Astrocyte of the spinal cord (primary cell): ENCODE results near the gene NACC2.

ENCODE experiments used
- DNase-seq: peaks from one replicate; pipeline ENCODE4 v3.0.0; 2011; ENCODE audit warnings: low read depth, low spot score
- H3K4me3 ChIP-seq: 2 replicates; pipeline ENCODE4 v1.5.1; 2011; ENCODE audit warnings: low read depth, mild to moderate bottlenecking, low read length, moderate library complexity
- CTCF ChIP-seq: IDR thresholded peaks from 2 replicates; pipeline ENCODE4 v1.5.1; 2012; ENCODE audit warnings: low read depth, mild to moderate bottlenecking, low read length, inconsistent platforms
- in situ Hi-C: cut with HindIII; loops from 2 replicates; pipeline ENCODE4 v1.10.0; 2017; ENCODE audit warnings: low sequenced_read_pairs

Gene NACC2

GRCh38 chr9:136056546-136057235 lies 38.4 kb downstream of the NACC2 start:
- DNase-seq = no peak
- no peak overlapping the region for H3K4me3 ChIP-seq
- in situ Hi-C loops = no loop called here
- no peak for TF ChIP-seq CTCF

GRCh38 chr9:136055715-136056545 lies 39.2 kb downstream of the NACC2 start:
- in situ Hi-C loops = no loop called here
- H3K4me3 ChIP-seq = no peak overlapping the region
- DNase-seq = no peak
- no peak for TF ChIP-seq CTCF

- no peak overlapping the region for H3K4me3 ChIP-seq
- no peak for TF ChIP-seq CTCF
- DNase-seq = no peak
- in situ Hi-C loops = no loop called here
Measured at GRCh38 chr9:136054798-136055714, 40.0 kb downstream of the NACC2 start.

GRCh38 chr9:136054146-136054545 lies 40.9 kb downstream of the NACC2 start:
- no peak overlapping the region for H3K4me3 ChIP-seq
- in situ Hi-C loops = no loop called here
- no peak for DNase-seq
- TF ChIP-seq CTCF = no peak

- no peak overlapping the region for H3K4me3 ChIP-seq
- in situ Hi-C loops = no loop called here
- no peak for DNase-seq
- TF ChIP-seq CTCF = no peak
Measured at GRCh38 chr9:136053757-136054142, 41.3 kb downstream of the NACC2 start.
